Mesodermal cell (in vitro differentiated cells): ENCODE data around the gene ST6GALNAC1.

Source experiments
- H3K27ac ChIP-seq: 2 replicates; pipeline ENCODE4 v1.7.0; 2013; ENCODE audit warnings: mild to moderate bottlenecking, low read depth, low read length, moderate library complexity; ENCODE audit not compliant: severe bottlenecking
- H3K36me3 ChIP-seq: 2 replicates; pipeline ENCODE4 v1.7.1; 2013; ENCODE audit warnings: mild to moderate bottlenecking, low read length, moderate library complexity; ENCODE audit not compliant: control insufficient read depth, insufficient read depth
- H3K4me1 ChIP-seq: one replicate; pipeline ENCODE4 v1.7.1; 2013; ENCODE audit warnings: mild to moderate bottlenecking, low read length; ENCODE audit not compliant: insufficient read depth, control insufficient read depth, poor library complexity, severe bottlenecking
- H3K4me3 ChIP-seq: 2 replicates; pipeline ENCODE4 v1.7.0; 2013; ENCODE audit warnings: low read length, control low read depth, mild to moderate bottlenecking; ENCODE audit not compliant: insufficient read depth, poor library complexity, severe bottlenecking; ENCODE audit errors: extremely low read depth
- H3K9me3 ChIP-seq: 2 replicates; pipeline ENCODE4 v1.7.1; 2013; ENCODE audit warnings: mild to moderate bottlenecking, low read length, moderate library complexity; ENCODE audit not compliant: control insufficient read depth
- WGBS, 2 experiments: methylation state at CpG; one replicate each; pipeline ENCODE4 v1.1.5; 2013; ENCODE audit warnings: missing lambda C conversion rate in 2 of 2; ENCODE audit not compliant: insufficient coverage in 2 of 2; 5-methylcytosine and 5-hydroxymethylcytosine counted together

ST6GALNAC1 gene

GRCh38 chr17:76674600-76674999 is 31.0 kb upstream of the ST6GALNAC1 start:
- H3K27ac ChIP-seq = no peak overlapping the region
- H3K36me3 ChIP-seq = peaks cover 9% of the 10 kb centered on the region
- H3K4me1 ChIP-seq = peaks cover 6% of the 10 kb centered on the region
- H3K9me3 ChIP-seq = no peaks in the 10 kb centered on the region
- WGBS, 2 experiments = 88 to 100% methylated on average over 4 to 5 of the region's 5 CpGs
- H3K4me3 ChIP-seq = no peak overlapping the region

GRCh38 chr17:76673729-76674128 is 30.2 kb upstream of the ST6GALNAC1 start:
- Histone ChIP-seq H3K36me3 (peaks cover 1% of the 10 kb centered on the region), H3K27ac (no peak overlapping the region), H3K9me3 (no peaks in the 10 kb centered on the region), H3K4me3 (no peak overlapping the region), H3K4me1 (peaks cover 6% of the 10 kb centered on the region)
- WGBS, 2 experiments = 90 to 97% methylated on average over 4 of the region's 5 CpGs

- peaks cover 6% of the 10 kb centered on the region for H3K4me1 ChIP-seq
- no peaks in the 10 kb centered on the region for H3K36me3 ChIP-seq
- no peaks in the 10 kb centered on the region for H3K9me3 ChIP-seq
- 90 to 92% methylated on average over 3 of the region's 3 CpGs for WGBS, 2 experiments
- H3K27ac ChIP-seq = no peak overlapping the region
- H3K4me3 ChIP-seq = no peak overlapping the region
These were observed 29.3 kb upstream of the ST6GALNAC1 start for GRCh38 chr17:76672892-76673291.

- peak overlapping the region; percentile 68 for H3K4me3 ChIP-seq
- no peak overlapping the region for H3K27ac ChIP-seq
- WGBS, 2 experiments = 76 to 86% methylated on average over 8 to 13 of the region's 13 CpGs
These were observed 28.8 kb upstream of the ST6GALNAC1 start for GRCh38 chr17:76672270-76672851.

GRCh38 chr17:76671912-76672262 is 28.3 kb upstream of the ST6GALNAC1 start:
- H3K36me3 ChIP-seq = no peaks in the 10 kb centered on the region
- WGBS, 2 experiments = 4 to 6% methylated on average over 18 of the region's 19 CpGs
- peak overlapping the region; percentile 68 for H3K4me3 ChIP-seq
- H3K9me3 ChIP-seq = no peaks in the 10 kb centered on the region
- H3K27ac ChIP-seq = peak overlapping the region; percentile 29
- H3K4me1 ChIP-seq = peaks cover 6% of the 10 kb centered on the region

More at GRCh38 chr17:76672270-76672851, 28.8 kb upstream of the ST6GALNAC1 start:
- peaks cover 6% of the 10 kb centered on the region for H3K4me1 ChIP-seq
- H3K9me3 ChIP-seq = no peaks in the 10 kb centered on the region
- H3K36me3 ChIP-seq = no peaks in the 10 kb centered on the region

- Histone ChIP-seq H3K27ac (no peak overlapping the region), H3K4me1 (peaks cover 6% of the 10 kb centered on the region), H3K36me3 (no peaks in the 10 kb centered on the region), H3K9me3 (no peaks in the 10 kb centered on the region), H3K4me3 (peak overlapping the region; percentile 68)
- WGBS, 2 experiments = 27 to 32% methylated on average over 27 to 32 of the region's 32 CpGs
These were observed 27.8 kb upstream of the ST6GALNAC1 start for GRCh38 chr17:76671123-76671911.

- Histone ChIP-seq H3K27ac (no peak overlapping the region), H3K36me3 (no peaks in the 10 kb centered on the region), H3K4me1 (peaks cover 6% of the 10 kb centered on the region), H3K4me3 (no peak overlapping the region), H3K9me3 (no peaks in the 10 kb centered on the region)
- 91 to 94% methylated on average over 8 to 9 of the region's 9 CpGs for WGBS, 2 experiments
These were observed 27.2 kb upstream of the ST6GALNAC1 start for GRCh38 chr17:76670718-76671122.

- Histone ChIP-seq H3K36me3 (no peaks in the 10 kb centered on the region), H3K4me3 (no peak overlapping the region), H3K4me1 (peaks cover 6% of the 10 kb centered on the region), H3K27ac (no peak overlapping the region), H3K9me3 (no peaks in the 10 kb centered on the region)
- 95 to 100% methylated on average over 4 of the region's 9 CpGs for WGBS, 2 experiments
These were observed 26.6 kb upstream of the ST6GALNAC1 start for GRCh38 chr17:76670020-76670717.

GRCh38 chr17:76667786-76668453 is 24.4 kb upstream of the ST6GALNAC1 start:
- 83 to 89% methylated on average over 12 to 13 of the region's 14 CpGs for WGBS, 2 experiments
- no peaks in the 10 kb centered on the region for H3K36me3 ChIP-seq
- peaks cover 6% of the 10 kb centered on the region for H3K4me1 ChIP-seq
- H3K27ac ChIP-seq = no peak overlapping the region
- H3K9me3 ChIP-seq = no peaks in the 10 kb centered on the region
- H3K4me3 ChIP-seq = no peak overlapping the region

GRCh38 chr17:76667491-76667755 is 23.9 kb upstream of the ST6GALNAC1 start:
- H3K4me3 ChIP-seq = no peak overlapping the region
- peaks cover 6% of the 10 kb centered on the region for H3K4me1 ChIP-seq
- 83 to 95% methylated on average over 2 of the region's 2 CpGs for WGBS, 2 experiments
- no peaks in the 10 kb centered on the region for H3K36me3 ChIP-seq
- H3K27ac ChIP-seq = no peak overlapping the region
- H3K9me3 ChIP-seq = no peaks in the 10 kb centered on the region
